GM20431 (cell line): Measurements from ENCODE around the gene PACSIN2.
"Not testable (repeated sequence)": the region's sequence is repeated elsewhere in the genome, so short reads cannot be mapped to it uniquely, and the experiment has no call there.

Experiments
- in situ Hi-C: fragments of 300-500 bp; cut with MseI, MboI; formaldehyde crosslinking; loops from one replicate; pipeline ENCODE4 v1.15.0; 2020; ENCODE audit warnings: low sequenced_read_pairs; ENCODE audit not compliant: unreplicated experiment

The PACSIN2 gene

DNA sequence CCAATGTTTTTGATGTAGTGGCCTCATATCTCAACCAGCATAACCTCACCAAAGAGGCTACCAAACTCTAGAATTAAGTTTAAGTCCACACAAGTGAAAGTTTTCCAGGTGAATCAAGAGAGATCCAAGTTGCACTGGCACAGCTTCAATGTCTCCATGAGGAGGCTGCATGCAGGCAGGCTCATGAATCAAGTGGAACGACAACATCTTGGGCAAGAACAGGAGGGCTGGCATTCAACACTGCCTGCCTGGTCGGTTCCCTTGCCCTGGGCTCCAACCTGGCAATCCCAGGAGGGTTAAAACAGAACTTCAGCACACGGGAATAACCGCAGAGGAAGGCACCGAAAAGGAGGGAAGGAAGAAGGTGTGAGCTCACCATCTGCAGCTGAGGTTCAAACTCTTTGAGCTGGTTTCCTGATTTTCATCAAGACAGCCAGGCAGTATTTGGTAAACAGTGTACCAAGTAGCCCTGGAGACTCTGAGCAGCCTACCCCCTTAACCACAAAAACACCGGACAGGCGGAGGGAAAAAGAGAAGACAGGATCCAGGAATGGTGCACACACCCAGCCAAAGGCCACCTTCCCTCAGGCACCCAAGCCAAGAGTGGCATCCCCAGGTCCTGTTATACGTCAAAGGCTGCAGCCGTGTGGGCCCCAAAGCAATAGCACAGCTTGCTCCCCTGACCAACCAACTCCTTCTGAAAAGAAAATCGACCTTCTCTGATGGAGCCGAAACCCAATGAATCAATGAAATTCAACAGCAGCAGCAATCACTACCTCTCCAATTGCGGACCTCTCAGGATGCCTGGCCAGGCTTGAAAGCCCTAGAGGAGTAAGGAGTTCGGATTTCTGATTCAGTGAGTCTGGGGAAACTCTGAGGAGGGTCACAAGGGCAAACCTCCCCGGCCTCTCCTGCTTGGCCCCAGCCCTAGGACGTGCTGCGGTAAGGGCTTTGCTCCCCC, 1.3 kb downstream of the PACSIN2 start:
- in situ Hi-C loops, result no loop called here

DNA sequence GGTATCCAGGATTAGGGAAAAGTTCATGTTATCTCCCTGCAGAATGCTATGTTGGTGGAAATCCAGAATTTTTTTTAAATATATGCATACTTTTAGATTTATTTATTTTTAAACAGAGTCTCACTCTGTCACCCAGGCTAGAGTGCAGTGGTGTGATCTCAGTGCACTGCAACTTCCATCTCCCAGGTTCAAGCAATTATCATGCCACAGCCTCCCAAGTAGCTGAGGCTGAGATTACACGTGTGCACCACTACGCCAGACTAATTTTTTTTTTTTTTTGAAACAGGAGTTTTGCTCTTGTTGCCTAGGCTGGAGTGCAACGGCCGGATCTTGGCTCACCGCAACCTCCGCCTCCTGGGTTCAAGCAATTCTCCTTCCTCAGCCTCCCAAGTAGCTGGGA, 2.6 kb downstream of the PACSIN2 start:
- in situ Hi-C loops, result no loop called here

DNA sequence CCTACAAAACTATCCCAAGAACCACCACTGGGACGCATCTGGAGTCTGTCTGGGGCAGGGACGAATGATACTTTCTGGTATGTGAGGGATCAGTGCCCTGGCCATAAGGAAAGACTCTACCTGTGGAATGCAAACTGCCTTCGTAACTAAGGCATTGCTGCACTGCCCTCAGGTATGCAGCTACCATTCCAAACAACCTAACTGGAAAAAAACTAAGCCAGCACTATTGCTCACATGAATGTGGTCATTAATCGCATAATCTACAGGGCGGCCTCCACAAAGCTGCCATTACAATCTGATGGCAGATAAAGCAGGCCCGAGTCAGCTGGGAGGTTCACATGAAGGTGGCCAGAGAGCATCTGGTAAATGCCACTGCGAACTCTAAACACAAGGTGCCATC, 3.9 kb downstream of the PACSIN2 start:
- in situ Hi-C loops, result no loop called here

DNA sequence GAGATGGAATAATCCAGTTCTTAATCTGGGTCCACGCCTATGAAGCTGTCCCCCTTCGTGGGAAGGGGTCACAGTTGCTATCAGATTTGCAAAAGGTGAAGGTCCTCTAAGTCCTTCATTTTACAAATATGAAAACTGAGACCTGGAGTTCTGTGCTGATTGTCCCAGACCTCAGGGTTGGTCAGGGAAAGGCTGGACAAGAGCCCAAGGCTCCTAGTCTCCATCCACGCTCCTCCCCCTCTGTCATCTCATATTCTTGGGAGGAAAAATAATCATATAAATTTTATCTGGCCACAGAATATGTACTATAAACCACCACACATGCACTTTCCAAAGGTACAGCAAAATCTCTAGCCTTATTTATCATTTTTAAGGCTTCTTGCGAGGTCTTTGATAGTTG, 5.5 kb downstream of the PACSIN2 start:
- in situ Hi-C loops, result no loop called here

DNA sequence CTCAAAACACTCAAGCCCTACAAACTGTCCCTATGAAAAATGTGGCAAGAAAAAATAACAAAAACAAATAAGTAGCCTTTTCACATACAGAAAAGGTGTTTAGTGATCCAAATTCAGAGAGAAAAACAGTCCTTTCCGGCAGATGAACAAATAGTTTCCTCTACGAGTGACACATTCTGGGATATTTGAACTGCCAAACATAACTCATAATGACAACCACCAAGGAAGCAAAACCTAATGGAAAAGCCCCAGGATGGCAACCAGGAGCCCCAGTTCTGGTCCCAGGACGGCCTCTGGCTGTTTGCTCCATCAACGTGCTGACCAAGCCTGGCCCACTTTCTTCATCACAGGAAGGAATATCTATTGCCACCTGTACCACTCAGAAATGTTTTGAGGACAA, 6.0 kb downstream of the PACSIN2 start:
- in situ Hi-C loops, result no loop called here

DNA sequence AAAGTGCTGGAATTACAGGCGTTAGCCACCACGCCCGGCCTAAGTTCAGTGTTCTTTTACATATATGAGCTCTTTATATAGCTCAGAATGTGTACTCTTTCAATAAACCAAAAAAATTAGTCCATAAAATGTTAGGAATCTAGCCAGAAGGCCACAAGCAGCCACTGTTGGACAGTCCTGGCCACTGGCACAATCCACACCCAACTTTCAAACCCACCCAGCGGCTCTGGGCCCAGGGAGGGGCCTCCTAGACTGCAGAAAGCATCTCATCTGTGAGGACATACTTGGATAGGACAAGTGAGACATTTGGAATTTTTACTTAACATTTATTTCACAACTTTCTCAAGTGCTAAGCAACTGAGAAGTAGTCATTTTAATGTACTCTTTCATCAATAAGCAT, 6.4 kb downstream of the PACSIN2 start:
- in situ Hi-C loops, result no loop called here

DNA sequence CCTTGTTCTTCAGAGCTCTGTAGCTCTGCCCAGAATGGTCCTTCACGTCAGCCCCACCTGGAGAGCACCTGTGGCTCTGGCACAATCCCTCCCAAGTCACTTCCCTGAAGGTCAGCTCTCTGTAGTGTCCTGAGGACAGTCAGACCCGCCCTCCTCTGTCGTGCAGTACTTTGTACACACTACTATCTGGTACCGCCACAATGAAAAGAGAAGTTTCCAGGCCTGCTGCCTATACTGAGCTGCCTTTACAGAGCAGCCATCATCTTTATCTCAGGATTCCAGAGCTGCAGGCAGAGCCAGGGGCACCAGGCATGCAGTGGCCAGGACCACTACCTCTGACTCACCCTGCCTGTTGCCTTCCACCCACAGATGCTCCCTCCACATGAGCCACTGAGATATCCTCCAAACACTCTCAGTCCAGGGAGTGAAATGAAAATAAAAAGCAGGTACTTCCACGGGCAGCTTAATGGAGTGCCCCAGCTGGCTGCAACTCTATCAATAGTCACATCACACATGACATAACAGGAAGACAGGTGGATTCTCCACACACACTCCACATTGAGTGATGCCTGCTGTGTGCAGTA, 7.3 kb downstream of the PACSIN2 start:
- in situ Hi-C loops, result no loop called here

DNA sequence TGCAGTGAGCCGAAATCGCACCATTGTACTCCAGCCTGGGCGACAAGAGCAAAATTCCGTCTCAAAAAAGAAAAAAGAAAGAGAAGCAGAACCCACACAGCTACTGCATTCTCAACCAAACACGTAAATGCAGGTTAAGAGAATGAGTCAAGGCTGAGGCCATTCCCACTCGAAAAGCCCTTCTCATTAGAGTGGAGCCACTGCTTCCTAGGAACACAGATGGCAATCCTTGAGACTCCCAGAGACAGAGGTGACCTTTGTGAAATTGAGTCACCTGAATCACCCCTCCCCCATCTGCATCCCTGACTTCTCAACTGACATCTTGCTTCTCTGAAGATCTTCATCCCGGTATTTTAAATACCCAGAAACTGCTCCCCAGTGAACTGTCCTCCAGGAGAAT, 8.2 kb downstream of the PACSIN2 start:
- in situ Hi-C loops, result no loop called here

DNA sequence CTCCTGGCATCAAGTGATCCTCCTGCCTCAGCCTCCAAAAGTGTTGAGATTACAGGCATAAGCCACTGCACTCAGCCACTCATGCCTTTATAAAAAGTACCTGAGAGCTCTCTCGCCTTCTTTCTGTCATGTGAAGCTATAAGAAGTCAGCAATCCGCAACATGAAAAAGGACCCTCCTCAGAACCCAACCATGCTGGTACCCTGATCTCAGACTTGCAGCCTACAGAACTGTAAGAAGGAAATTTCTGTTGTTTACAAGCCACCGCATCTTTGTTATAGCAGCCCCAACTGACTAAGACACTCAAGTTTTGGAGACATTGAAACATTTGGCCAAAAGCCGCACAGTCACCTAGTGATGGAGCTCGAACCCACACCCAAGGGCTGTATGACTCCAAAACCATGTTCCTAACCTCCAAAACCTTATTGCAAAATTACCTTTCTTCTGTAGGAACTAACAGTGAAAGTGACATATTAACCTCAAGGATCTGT, 8.9 kb downstream of the PACSIN2 start:
- in situ Hi-C loops, result no loop called here

DNA sequence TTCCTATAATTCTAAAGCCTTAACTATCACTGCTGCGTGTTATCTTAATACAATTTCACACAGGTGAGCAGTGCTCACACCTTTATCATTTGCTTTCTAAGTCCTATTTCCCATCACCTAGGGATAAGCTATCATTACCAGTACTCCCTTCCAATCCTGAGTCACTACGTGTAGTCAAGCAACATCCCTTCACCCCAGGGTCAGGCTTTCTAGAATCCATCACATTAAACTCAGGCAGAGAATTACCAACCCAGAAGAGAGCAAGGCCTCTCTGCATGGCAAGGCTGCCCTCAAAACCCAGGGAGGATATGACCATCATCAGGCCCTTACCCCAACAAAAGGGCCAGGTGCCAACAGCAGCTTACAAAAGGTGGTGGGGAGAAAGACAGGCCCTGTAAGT, 9.8 kb downstream of the PACSIN2 start:
- in situ Hi-C loops, result no loop called here

DNA sequence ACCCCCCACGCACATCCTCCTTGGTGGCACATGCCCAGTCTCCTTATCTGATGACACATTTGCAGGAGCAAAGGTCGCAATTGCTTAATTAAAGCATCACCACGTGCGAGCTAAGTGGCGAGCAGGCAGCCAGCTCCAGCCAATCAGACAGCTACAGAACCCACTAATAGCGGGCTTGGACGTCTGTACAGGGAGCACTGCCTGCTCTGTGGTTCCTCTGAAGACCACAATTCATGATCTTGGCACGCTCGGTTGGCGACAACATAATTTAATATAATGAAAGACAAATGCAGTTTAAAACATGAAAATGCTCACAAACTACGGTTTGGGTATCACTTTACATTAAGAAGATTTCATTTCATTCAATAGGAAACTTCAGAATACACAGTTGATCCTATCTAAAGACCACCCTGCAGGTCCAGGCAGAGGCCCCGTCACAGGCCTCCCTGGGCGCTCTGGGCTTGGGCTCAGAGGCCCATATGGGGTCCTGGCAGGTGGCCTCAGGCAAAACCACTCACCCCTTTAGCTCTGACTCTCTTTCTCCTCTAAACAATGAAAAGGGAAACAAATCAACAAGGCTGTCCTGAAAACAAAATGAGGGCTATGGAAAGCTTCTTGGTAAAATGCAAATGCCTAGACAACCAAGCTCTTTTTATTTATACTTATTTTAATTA, 10.4 kb downstream of the PACSIN2 start:
- in situ Hi-C loops, result no loop called here

DNA sequence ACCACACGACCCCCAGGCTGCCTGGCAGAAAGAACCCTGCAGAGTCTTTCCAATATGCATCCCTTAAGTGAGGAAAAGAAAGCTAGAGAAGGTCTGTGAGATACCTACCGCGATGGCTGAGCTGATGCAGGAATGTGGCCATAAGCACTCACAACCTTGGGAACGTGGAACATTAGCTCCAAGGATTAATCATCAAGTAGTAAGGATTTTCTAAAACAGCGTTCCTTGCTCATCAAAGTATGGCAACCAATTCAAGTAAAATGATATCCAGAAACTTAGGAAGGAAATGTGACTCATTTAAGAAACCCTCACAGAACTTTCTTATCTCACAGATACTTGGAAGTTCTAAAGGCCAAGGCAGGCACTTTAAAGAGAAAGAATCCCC, 12.8 kb downstream of the PACSIN2 start:
- in situ Hi-C loops, result no loop called here

DNA sequence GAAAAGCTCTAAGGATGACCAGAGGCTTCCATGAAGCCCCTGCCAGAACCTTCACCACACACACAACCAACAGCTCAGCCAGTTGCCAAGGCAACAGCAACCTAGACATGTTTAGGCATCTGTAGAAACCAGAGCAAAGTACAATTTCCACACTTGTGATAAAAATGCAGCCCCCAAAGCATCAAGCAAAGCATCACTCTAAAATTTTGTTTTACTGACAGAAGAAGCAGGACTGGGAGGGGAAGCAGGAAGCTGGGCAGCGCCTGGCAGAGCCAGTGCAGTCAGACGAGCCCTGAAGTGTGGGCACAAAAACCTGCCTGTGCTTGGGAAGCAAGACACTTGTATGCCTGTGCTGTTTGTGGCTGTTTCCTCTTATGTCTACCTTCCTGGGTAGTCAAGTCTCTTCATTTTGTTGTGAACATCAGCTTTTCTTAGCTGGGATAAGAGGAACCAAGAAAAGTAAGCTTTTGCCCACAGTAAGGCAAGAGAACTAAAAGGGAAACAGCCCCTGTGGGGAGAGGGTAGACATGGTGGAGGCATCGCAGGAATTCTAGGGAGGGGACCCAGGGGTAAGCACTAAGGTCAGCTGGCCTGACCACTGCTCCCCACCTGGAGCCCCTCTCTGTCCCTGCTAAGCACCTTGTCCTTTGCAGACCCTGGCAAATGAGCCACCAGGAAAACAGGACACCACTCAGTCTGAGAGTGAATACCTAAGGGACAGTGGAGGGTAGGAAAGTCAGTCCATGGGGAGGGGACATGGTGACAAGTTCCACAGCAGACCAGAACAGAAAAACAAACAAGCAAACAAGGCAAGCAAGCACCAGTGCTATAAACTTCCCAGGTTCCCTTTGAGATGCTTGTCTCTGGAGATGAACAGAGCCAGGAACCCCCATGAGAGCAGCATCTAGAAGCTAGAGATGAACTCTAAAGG, 13.4 kb downstream of the PACSIN2 start:
- in situ Hi-C loops, result no loop called here

DNA sequence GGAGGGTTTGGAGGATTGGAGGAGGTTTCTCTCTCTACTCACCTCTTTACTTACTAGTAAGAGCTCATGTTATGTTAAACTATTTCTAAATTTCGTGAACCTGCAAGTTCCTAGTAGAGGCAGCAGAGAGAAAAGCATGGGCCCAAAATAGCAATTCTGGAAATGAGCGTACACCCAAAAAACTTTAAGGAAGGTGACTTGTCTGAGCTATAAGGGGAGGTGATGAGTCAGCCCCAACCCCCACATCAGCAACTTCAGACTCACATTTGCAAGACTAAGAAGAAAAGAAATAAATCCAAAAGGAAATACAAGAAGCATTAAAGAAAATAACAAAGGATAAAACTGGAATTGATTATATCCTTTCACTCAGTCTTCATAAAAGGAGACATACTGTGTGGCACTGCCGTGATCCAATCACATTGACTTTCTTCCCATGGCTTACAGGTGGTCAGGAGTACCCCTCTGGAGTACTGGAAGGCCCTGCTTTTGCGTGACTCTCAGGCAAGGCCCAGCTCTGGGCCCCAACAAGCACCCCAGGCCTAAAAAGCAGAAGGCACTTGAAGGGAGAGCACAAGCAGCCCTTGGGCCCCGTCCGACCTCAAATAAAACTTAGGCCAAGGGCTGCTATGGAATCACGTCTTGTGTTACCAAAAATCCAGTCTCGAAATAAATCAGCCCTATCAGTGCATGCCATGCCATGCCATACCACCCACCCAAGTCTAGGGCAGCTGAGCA, 14.3 kb downstream of the PACSIN2 start:
- in situ Hi-C loops, result no loop called here

DNA sequence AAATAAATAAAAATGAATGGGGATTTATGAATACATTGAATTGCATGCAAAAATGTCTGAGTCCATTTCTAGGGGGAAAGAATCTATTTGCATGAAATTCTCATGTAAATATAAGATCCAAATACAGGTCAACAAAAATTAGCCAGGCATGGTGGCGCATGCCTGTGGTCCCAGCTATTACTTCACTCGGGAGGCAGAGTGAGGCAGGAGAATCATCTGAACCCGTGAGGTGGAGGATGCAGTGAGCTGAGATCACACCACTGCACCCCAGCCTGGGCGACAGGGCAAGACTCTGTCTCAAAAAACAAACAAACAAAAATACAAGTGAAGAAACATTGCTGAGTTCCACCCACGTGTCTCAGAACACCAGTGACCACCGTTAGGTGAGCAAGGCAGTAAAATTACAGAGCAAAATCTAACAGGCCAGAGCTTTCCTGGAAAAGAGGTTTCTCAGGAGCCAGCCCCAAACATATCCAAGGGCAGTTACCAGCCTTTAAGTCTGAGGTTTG, 17.3 kb downstream of the PACSIN2 start:
- in situ Hi-C loops, result no loop called here

DNA sequence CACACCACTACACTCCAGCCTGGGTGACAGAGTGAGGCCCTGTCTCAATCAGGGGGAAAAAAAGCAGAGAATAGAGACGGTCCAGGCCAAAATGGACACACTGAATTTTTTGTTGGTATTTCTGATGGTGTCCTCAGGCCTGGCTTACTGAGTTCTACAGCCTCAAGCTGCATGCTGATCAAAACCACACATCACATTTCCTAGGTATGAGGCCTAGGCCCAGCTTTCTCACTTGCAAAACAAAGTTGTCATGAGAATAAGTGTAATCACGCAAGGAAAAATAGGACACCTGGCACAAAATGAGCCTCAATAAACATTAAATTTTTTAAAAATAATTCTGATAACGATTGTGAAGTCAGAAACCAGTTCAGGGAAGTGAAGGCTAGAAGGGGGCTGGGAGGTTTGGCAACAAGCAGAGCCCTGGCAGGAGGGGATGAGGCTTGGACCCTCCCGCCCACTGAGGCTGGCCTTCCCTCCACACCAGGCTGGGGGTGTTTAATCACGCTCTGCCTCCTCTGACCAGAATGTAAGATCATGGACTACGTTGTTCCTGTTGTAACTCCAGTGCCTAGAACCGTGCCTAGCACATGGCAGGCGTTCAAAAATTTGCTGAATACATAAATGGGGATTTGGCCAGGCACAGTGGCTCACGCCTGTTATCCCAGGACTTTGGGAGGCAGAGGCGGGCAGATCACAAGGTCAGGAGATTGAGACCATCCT, 18.1 kb downstream of the PACSIN2 start:
- in situ Hi-C loops, result no loop called here

DNA sequence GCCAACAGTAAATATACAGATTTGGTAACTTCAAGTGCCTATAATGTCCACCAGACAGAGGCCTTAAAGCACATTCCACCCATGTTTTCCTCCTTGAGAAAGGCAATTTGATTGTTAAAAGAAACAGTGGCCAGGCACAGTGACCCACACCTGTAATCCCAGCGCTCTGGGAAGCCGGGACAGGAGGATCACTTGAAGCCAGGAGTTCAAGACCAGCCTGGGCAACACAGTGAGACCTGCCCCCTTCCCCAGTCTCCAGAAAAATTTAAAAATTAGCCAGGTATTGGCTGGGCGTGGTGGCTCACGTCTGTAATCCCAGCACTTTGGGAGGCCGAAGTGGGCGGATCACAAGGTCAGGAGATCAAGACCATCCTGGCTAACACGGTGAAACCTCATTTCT, 19.3 kb downstream of the PACSIN2 start:
- in situ Hi-C loops, result not testable (repeated sequence)

DNA sequence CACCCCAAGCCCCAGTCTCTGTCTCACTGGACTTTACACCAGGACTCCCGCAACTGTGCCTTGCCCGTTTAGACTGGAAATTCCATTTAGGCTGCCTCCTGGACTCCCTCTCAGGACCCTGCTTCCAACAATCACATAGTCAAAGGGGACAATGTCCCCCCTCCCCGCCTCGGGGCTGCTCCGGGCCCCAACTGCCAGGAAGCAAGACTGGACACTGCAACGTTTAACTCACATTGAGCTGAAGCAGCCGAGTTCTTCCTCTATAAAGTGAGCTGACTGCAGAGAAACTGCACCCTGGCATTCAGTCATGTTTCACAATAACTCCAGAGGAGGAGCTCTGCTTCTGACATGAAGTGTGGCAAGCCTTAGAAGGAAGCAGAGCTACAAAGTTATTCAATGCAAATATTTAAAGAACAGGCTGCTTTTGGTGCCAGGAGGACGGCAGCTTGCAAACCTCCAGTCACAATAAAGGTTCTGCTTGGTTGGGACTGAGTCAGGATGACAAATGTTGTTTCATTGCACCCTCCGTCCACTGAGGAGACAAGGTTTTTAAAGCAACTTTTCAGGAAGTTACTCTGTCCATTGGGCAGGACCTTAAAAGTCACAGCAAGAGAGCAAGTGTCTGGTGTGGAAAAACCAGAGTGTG, 19.9 kb downstream of the PACSIN2 start:
- in situ Hi-C loops, result no loop called here
